SK-N-MC (cell line): ENCODE data around the gene PPP1R1B.

Experiments
- DNase-seq: peaks from one replicate; pipeline ENCODE4 v3.0.0-alpha.2; 2011; ENCODE audit warnings: low read depth, low spot score
- H3K27ac ChIP-seq: fragments of 200-600 bp; sonication (generic); 2 replicates; pipeline ENCODE4 v1.5.1; 2016; ENCODE audit warnings: mixed run types
- H3K36me3 ChIP-seq: fragments of 200-600 bp; sonication (generic); 2 replicates; pipeline ENCODE4 v1.6.1; 2017; ENCODE audit warnings: antibody characterized with exemption, low read length, mixed read lengths; ENCODE audit not compliant: insufficient read depth
- H3K4me3 ChIP-seq: fragments of 200-600 bp; sonication (generic); 2 replicates; pipeline ENCODE4 v1.5.1; 2016
- H3K9ac ChIP-seq: fragments of 200-600 bp; sonication (generic); 2 replicates; pipeline ENCODE4 v1.8.0; 2017; ENCODE audit warnings: mixed run types, mixed read lengths; ENCODE audit not compliant: insufficient read length
- H3K9me3 ChIP-seq: fragments of 200-600 bp; sonication (generic); 2 replicates; pipeline ENCODE4 v1.6.1; 2017; ENCODE audit warnings: low read depth, mild to moderate bottlenecking, antibody characterized with exemption, low read length, moderate library complexity, mixed read lengths
- EZH2 ChIP-seq: fragments of 200-600 bp; sonication (generic); IDR thresholded peaks from one replicate; pipeline ENCODE4 v1.6.1; 2017; ENCODE audit warnings: antibody characterized with exemption
- FOXP2 ChIP-seq: optimal IDR thresholded peaks from 2 replicates; pipeline ENCODE3; 2011; ENCODE audit warnings: mild to moderate bottlenecking, moderate library complexity; ENCODE audit not compliant: insufficient read depth; ENCODE audit errors: extremely low read length, control extremely low read depth
- POLR2AphosphoS5 ChIP-seq: IDR thresholded peaks from 2 replicates; pipeline ENCODE4 v1.6.1; 2012; ENCODE audit warnings: mild to moderate bottlenecking, low read depth, low read length, borderline replicate concordance

Gene PPP1R1B

GRCh38 chr17:39651923-39652586 lies 25.3 kb downstream of the PPP1R1B start:
- Histone ChIP-seq H3K36me3 (no peaks in the 10 kb centered on the region), H3K4me3 (no peak overlapping the region), H3K27ac (peak overlapping the region; percentile 66), H3K9ac (peak overlapping the region; percentile 49), H3K9me3 (no peaks in the 10 kb centered on the region)
- no peak for DNase-seq
- TF ChIP-seq POLR2AphosphoS5: no peak
- TF ChIP-seq EZH2: no peak
- no peak for TF ChIP-seq FOXP2

GRCh38 chr17:39652587-39653315 lies 26.0 kb downstream of the PPP1R1B start:
- H3K27ac ChIP-seq: peak overlapping the region; percentile 66
- no peaks in the 10 kb centered on the region for H3K9me3 ChIP-seq
- no peak overlapping the region for H3K4me3 ChIP-seq
- TF ChIP-seq EZH2 (no peak), POLR2AphosphoS5 (no peak), FOXP2 (no peak)
- no peaks in the 10 kb centered on the region for H3K36me3 ChIP-seq
- H3K9ac ChIP-seq: peak overlapping the region; percentile 49
- no peak for DNase-seq

- H3K9me3 ChIP-seq: no peaks in the 10 kb centered on the region
- peak overlapping the region; percentile 57; the same call in 1 of the 2 replicates for H3K27ac ChIP-seq
- H3K4me3 ChIP-seq: no peak overlapping the region
- no peaks in the 10 kb centered on the region for H3K36me3 ChIP-seq
- no peak for DNase-seq
- no peak for TF ChIP-seq EZH2
- no peak for TF ChIP-seq FOXP2
- TF ChIP-seq POLR2AphosphoS5: no peak
- H3K9ac ChIP-seq: no peak overlapping the region
Measured at GRCh38 chr17:39653316-39653661, 26.5 kb downstream of the PPP1R1B start.

GRCh38 chr17:39653662-39654331 lies 27.0 kb downstream of the PPP1R1B start:
- DNase-seq: no peak
- Histone ChIP-seq H3K27ac (no peak overlapping the region), H3K36me3 (no peaks in the 10 kb centered on the region), H3K4me3 (no peak overlapping the region), H3K9ac (no peak overlapping the region), H3K9me3 (no peaks in the 10 kb centered on the region)
- TF ChIP-seq POLR2AphosphoS5 (no peak), FOXP2 (no peak), EZH2 (no peak)

GRCh38 chr17:39655105-39655504 lies 28.4 kb downstream of the PPP1R1B start:
- DNase-seq: no peak
- no peak overlapping the region for H3K27ac ChIP-seq
- H3K4me3 ChIP-seq: no peak overlapping the region
- no peak for TF ChIP-seq POLR2AphosphoS5
- TF ChIP-seq EZH2: no peak
- no peak for TF ChIP-seq FOXP2
- H3K9ac ChIP-seq: no peak overlapping the region
- no peaks in the 10 kb centered on the region for H3K36me3 ChIP-seq
- no peaks in the 10 kb centered on the region for H3K9me3 ChIP-seq

GRCh38 chr17:39658346-39658745 lies 31.6 kb downstream of the PPP1R1B start:
- Histone ChIP-seq H3K9me3 (no peaks in the 10 kb centered on the region), H3K9ac (no peak overlapping the region), H3K36me3 (no peaks in the 10 kb centered on the region; the same call in 1 of the 2 replicates), H3K27ac (no peak overlapping the region), H3K4me3 (no peak overlapping the region)
- TF ChIP-seq POLR2AphosphoS5 (no peak), FOXP2 (no peak), EZH2 (no peak)
- no peak for DNase-seq

- H3K36me3 ChIP-seq: no peaks in the 10 kb centered on the region; the same call in 1 of the 2 replicates
- TF ChIP-seq FOXP2 (no peak), POLR2AphosphoS5 (no peak), EZH2 (no peak)
- no peaks in the 10 kb centered on the region for H3K9me3 ChIP-seq
- no peak for DNase-seq
- H3K9ac ChIP-seq: no peak overlapping the region
- H3K4me3 ChIP-seq: no peak overlapping the region
- no peak overlapping the region for H3K27ac ChIP-seq
Measured at GRCh38 chr17:39658760-39659159, 32.0 kb downstream of the PPP1R1B start.

GRCh38 chr17:39659279-39660010 lies 32.7 kb downstream of the PPP1R1B start:
- Histone ChIP-seq H3K9me3 (no peaks in the 10 kb centered on the region), H3K27ac (no peak overlapping the region), H3K4me3 (no peak overlapping the region), H3K36me3 (no peaks in the 10 kb centered on the region; the same call in 1 of the 2 replicates), H3K9ac (no peak overlapping the region)
- DNase-seq: no peak
- TF ChIP-seq FOXP2: no peak
- no peak for TF ChIP-seq POLR2AphosphoS5
- no peak for TF ChIP-seq EZH2
